Sigmoid colon (tissue), 4 donors: ENCODE results near the gene MOB3A.

Experiments
- EP300 ChIP-seq, 4 donors: sonication (generic); formaldehyde crosslinking; IDR thresholded peaks; one replicate each; pipeline ENCODE4 v1.6.1; 2017; ENCODE audit warnings: antibody characterized with exemption in 4 of 4
- TF ChIP-seq, protein P1 (sequence below), 4 experiments: fragments of 450-650 bp in 3 of 4; fragments of 200-600 bp in 1 of 4; IDR thresholded peaks; one replicate each; pipeline ENCODE4 v1.5.1; 2016 to 2019; ENCODE audit warnings: antibody characterized with exemption in 4 of 4, mild to moderate bottlenecking in 3 of 4, moderate library complexity in 2 of 4

DNA sequence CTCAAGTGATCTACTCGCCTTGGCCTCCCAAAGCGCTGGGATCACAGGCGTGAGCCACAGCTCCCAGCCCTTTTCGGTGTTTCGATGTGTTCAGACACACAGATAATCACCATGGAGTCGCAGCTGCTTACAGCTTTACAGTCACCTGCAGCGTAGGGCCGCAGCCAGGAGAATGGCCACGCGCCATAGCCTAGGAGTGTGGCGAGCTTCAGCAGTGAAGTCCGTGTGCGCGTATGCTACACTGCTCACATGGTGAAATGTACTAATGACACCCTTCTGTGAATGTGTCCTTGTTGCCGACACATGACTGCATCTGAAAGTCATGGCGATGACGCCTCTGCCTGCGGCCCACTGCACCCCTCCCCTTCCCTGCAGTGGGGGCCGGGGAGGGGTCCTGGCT lies 31.6 kb upstream of the MOB3A start:
- TF ChIP-seq, protein P1, sequence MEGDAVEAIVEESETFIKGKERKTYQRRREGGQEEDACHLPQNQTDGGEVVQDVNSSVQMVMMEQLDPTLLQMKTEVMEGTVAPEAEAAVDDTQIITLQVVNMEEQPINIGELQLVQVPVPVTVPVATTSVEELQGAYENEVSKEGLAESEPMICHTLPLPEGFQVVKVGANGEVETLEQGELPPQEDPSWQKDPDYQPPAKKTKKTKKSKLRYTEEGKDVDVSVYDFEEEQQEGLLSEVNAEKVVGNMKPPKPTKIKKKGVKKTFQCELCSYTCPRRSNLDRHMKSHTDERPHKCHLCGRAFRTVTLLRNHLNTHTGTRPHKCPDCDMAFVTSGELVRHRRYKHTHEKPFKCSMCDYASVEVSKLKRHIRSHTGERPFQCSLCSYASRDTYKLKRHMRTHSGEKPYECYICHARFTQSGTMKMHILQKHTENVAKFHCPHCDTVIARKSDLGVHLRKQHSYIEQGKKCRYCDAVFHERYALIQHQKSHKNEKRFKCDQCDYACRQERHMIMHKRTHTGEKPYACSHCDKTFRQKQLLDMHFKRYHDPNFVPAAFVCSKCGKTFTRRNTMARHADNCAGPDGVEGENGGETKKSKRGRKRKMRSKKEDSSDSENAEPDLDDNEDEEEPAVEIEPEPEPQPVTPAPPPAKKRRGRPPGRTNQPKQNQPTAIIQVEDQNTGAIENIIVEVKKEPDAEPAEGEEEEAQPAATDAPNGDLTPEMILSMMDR (IDR thresholded peaks at IDR 0.05), result no peak
- TF ChIP-seq EP300 (IDR thresholded peaks at IDR 0.05), result no peak
